Caco-2 (cell line): ENCODE measurements around the gene HOTAIR. TPM values are rescaled to one million over a fixed set of nuclear protein-coding genes. Genes with fewer than 3 reads are reported as not detected.

Experiments used
- BruUV-seq: library from RNA; stranded (reverse); fragments of 400-500 nt; replicated peaks from 2 replicates; lab custom pipeline; 2021; lab: Mats Ljungman, UMichigan
- CTCF ChIA-PET: fragments of 300-600 bp; sonication (Branson Sonifier 250); formaldehyde crosslinking; loops from one replicate; lab custom pipeline; 2022; ENCODE audit warnings: antibody characterized with exemption; lab: Charles Lee
- POLR2A ChIA-PET: fragments of 300-600 bp; sonication (Branson Sonifier 250); formaldehyde crosslinking; loops from one replicate; lab custom pipeline; 2022; ENCODE audit warnings: antibody characterized with exemption; lab: Charles Lee
- DNase-seq, 2 experiments: peaks; one replicate each; pipeline versions ENCODE4 v3.0.0 to v3.0.0-alpha.2; 2020 to 2022
- H3K27me3 ChIP-seq: replicated peaks from 2 replicates; pipeline ENCODE4 v1.6.0; 2011; ENCODE audit warnings: low read length; ENCODE audit not compliant: control insufficient read depth, insufficient read depth
- H3K36me3 ChIP-seq: 2 replicates; pipeline ENCODE4 v1.5.1; 2011; ENCODE audit warnings: low read length; ENCODE audit not compliant: control insufficient read depth, insufficient read depth
- H3K4me1 ChIP-seq: fragments of 250-450 bp; sonication (Bioruptor Pico); 2 replicates; pipeline ENCODE4 v1.5.1; 2020; ENCODE audit warnings: mild to moderate bottlenecking
- H3K4me3 ChIP-seq: 2 replicates; pipeline ENCODE4 v1.5.1; 2011; ENCODE audit warnings: low read depth, mild to moderate bottlenecking, control low read depth, low read length
- H3K9me3 ChIP-seq: fragments of 250-450 bp; sonication (Bioruptor Pico); 2 replicates; pipeline ENCODE4 v1.5.1; 2020; ENCODE audit warnings: mild to moderate bottlenecking, moderate library complexity
- H3K27ac Mint-ChIP-seq: one replicate; pipeline ENCODE4 v1.8.0; 2022; ENCODE audit warnings: mixed read lengths; ENCODE audit not compliant: unreplicated experiment
- H3K27me3 Mint-ChIP-seq: one replicate; pipeline ENCODE4 v1.8.0; 2022; ENCODE audit warnings: mixed read lengths; ENCODE audit not compliant: insufficient read depth, unreplicated experiment
- H3K36me3 Mint-ChIP-seq: one replicate; pipeline ENCODE4 v1.8.0; 2022; ENCODE audit warnings: mild to moderate bottlenecking, mixed read lengths; ENCODE audit not compliant: insufficient read depth, unreplicated experiment
- H3K4me1 Mint-ChIP-seq: one replicate; pipeline ENCODE4 v1.8.0; 2022; ENCODE audit warnings: low read depth, mixed read lengths; ENCODE audit not compliant: unreplicated experiment
- H3K4me3 Mint-ChIP-seq: one replicate; pipeline ENCODE4 v1.8.0; 2022; ENCODE audit warnings: mild to moderate bottlenecking, moderate library complexity, mixed read lengths; ENCODE audit not compliant: unreplicated experiment
- H3K9me3 Mint-ChIP-seq: one replicate; pipeline ENCODE4 v1.8.0; 2022; ENCODE audit warnings: mixed read lengths; ENCODE audit not compliant: unreplicated experiment
- CTCF ChIP-seq, 2 experiments: fragments of 200-600 bp in 1 of 2; IDR thresholded peaks; 1 replicate in 1 of 2; 2 replicates in 1 of 2; pipeline versions ENCODE4 v1.5.1 to v1.8.0; 2011 to 2022; ENCODE audit warnings: antibody characterized with exemption in 1 of 2, control low read depth in 1 of 2, inconsistent platforms in 1 of 2, low read depth in 1 of 2, low read length in 1 of 2, mild to moderate bottlenecking in 1 of 2, moderate library complexity in 1 of 2; ENCODE audit not compliant: insufficient read depth in 1 of 2, severe bottlenecking in 1 of 2, unreplicated experiment in 1 of 2
- intact Hi-C: fragments of 100-400 bp; cut with micrococcal nuclease; formaldehyde crosslinking; loops from one replicate; pipeline ENCODE4 v1.10.0; 2022; ENCODE audit not compliant: unreplicated experiment
- total RNA-seq: library from RNA; stranded (reverse); gene quantifications from 2 replicates; pipeline ENCODE4 v1.2.3, GENCODE V29; 2022

HOTAIR gene
- total RNA-seq, 1 experiment from 2014 or later = 1.9 TPM

GRCh38 chr12:54010972-54011664 lies 36.4 kb upstream of the HOTAIR start:
- peaks cover 6% of the 10 kb centered on the region for H3K36me3 Mint-ChIP-seq
- Histone ChIP-seq H3K9me3 (no peaks in the 10 kb centered on the region), H3K4me3 (no peak overlapping the region), H3K4me1 (peaks cover 65% of the 10 kb centered on the region), H3K27me3 (no peaks in the 10 kb centered on the region), H3K36me3 (no peaks in the 10 kb centered on the region; the same call in 1 of the 2 replicates)
- H3K27ac Mint-ChIP-seq = peak overlapping the region; percentile 10
- intact Hi-C loops = no loop called here
- H3K4me3 Mint-ChIP-seq = peak overlapping the region; percentile 60
- CTCF ChIA-PET = interaction anchor here (0.6 to 1.4 kb wide), 4 partner anchors 16 to 197 kb away, joined by 3 to 4 read pairs (median 3); no protein-coding TSS in a partner anchor
- H3K27me3 Mint-ChIP-seq = no peaks in the 10 kb centered on the region
- H3K9me3 Mint-ChIP-seq = no peaks in the 10 kb centered on the region
- POLR2A ChIA-PET = interaction anchor here (0.7 kb wide), 1 partner anchor 12 kb away, joined by 15 read pairs; no protein-coding TSS in a partner anchor
- no peak for TF ChIP-seq CTCF (IDR thresholded peaks at IDR 0.05; ENCODE audit: insufficient read depth in 1 of 2, low read depth in 1 of 2, low read length in 1 of 2, severe bottlenecking in 1 of 2, unreplicated experiment in 1 of 2)
- H3K4me1 Mint-ChIP-seq = peaks cover 30% of the 10 kb centered on the region
- BruUV-seq = no TSS peak
- DNase-seq = no peak

- H3K36me3 ChIP-seq = no peaks in the 10 kb centered on the region; the same call in 1 of the 2 replicates
- H3K27me3 ChIP-seq = no peaks in the 10 kb centered on the region
- BruUV-seq = no TSS peak
- DNase-seq = no peak
- CTCF ChIA-PET = interaction anchor here (0.6 to 1.4 kb wide), 4 partner anchors 15 to 198 kb away, joined by 3 to 4 read pairs (median 3); no protein-coding TSS in a partner anchor
- Mint-ChIP-seq H3K4me1 (peaks cover 30% of the 10 kb centered on the region), H3K36me3 (peaks cover 6% of the 10 kb centered on the region), H3K9me3 (no peaks in the 10 kb centered on the region), H3K27ac (peak overlapping the region; percentile 81), H3K4me3 (peak overlapping the region; percentile 60), H3K27me3 (no peaks in the 10 kb centered on the region)
- intact Hi-C loops = no loop called here
- no peak for TF ChIP-seq CTCF (IDR thresholded peaks at IDR 0.05; ENCODE audit: insufficient read depth in 1 of 2, low read depth in 1 of 2, low read length in 1 of 2, severe bottlenecking in 1 of 2, unreplicated experiment in 1 of 2)
- H3K9me3 ChIP-seq = no peaks in the 10 kb centered on the region
- peaks cover 63% of the 10 kb centered on the region for H3K4me1 ChIP-seq
- peak overlapping the region; percentile 63 for H3K4me3 ChIP-seq
- POLR2A ChIA-PET = interaction anchor here (0.6 to 0.7 kb wide), 2 partner anchors 13 to 25 kb away, joined by 3 to 15 read pairs; no protein-coding TSS in a partner anchor
Observed at GRCh38 chr12:54010053-54010971, 35.6 kb upstream of the HOTAIR start.
